Measurements from ENCODE around the gene SDK1. TPM values are rescaled to one million over a fixed set of nuclear protein-coding genes. Genes with fewer than 3 reads are reported as not detected.

SDK1 gene
- total and polyA plus RNA-seq, 4 donors, result 0.12 to 0.47 (median 0.36) TPM

- DNase-seq (ENCODE audit: low spot score), result no peak
- no peak overlapping the region for H3K4me3 ChIP-seq (ENCODE audit: low read depth in 1 of 3, low read length in 3 of 3)
- TF ChIP-seq RAD21 (IDR thresholded peaks at IDR 0.05), result no peak
- no peak for TF ChIP-seq CTCF (IDR thresholded peaks at IDR 0.05; ENCODE audit: low read depth, low read length, missing input control)
- no peak for TF ChIP-seq GABPA (IDR thresholded peaks at IDR 0.05 in 1 of 2, conservative IDR thresholded peaks at IDR 0.05 in 1 of 2)
- no peak for TF ChIP-seq FOXA1 (IDR thresholded peaks at IDR 0.05)
- TF ChIP-seq NR2F2 (IDR thresholded peaks at IDR 0.05), result no peak
- no peak for TF ChIP-seq REST (IDR thresholded peaks at IDR 0.05)
- TF ChIP-seq HNF4A (conservative IDR thresholded peaks at IDR 0.05), result no peak
- no peak for TF ChIP-seq JUND (IDR thresholded peaks at IDR 0.05)
- TF ChIP-seq EGR1 (IDR thresholded peaks at IDR 0.05; ENCODE audit: low read depth in 2 of 2), result no peak
- no peak for TF ChIP-seq YY1 (IDR thresholded peaks at IDR 0.05)
- TF ChIP-seq TAF1 (conservative IDR thresholded peaks at IDR 0.05), result no peak
- TF ChIP-seq ZBTB33 (IDR thresholded peaks at IDR 0.05), result no peak
- no peak for TF ChIP-seq MAX (IDR thresholded peaks at IDR 0.05)
- no peak for TF ChIP-seq RXRA (IDR thresholded peaks at IDR 0.05)
- no peak for TF ChIP-seq ATF3 (IDR thresholded peaks at IDR 0.05)
- H3K36me3 ChIP-seq (ENCODE audit: control insufficient read depth in 4 of 4, insufficient read depth in 3 of 4, low read depth in 1 of 4, low read length in 3 of 4), result no peaks in the 10 kb centered on the region
- no peaks in the 10 kb centered on the region for H3K9me3 ChIP-seq (ENCODE audit: control insufficient read depth in 4 of 4, low read length in 3 of 4)
- H3K4me1 ChIP-seq (ENCODE audit: control insufficient read depth in 4 of 4, insufficient read depth in 4 of 4, low read length in 3 of 4), result peaks cover 0 to 2% (median 0%) of the 10 kb centered on the region in 4 donors
- 81% methylated on average over 4 of the region's 4 CpGs for WGBS
- no peak overlapping the region for H3K27ac ChIP-seq (ENCODE audit: low read depth in 1 of 2, low read length in 2 of 2)
- no peaks in the 10 kb centered on the region for H3K27me3 ChIP-seq (ENCODE audit: control insufficient read depth in 4 of 4, insufficient read depth in 4 of 4, low read length in 3 of 4)
- no peak overlapping the region for H3K9ac ChIP-seq (ENCODE audit: low read depth in 1 of 2, low read length in 2 of 2)
Observed at GRCh38 chr7:3591219-3591618, 290.2 kb downstream of the SDK1 start.

- Histone ChIP-seq H3K9ac (ENCODE audit: low read depth in 1 of 2, low read length in 2 of 2) (no peak overlapping the region), H3K4me1 (ENCODE audit: control insufficient read depth in 4 of 4, insufficient read depth in 4 of 4, low read length in 3 of 4) (peaks cover 0 to 2% (median 0%) of the 10 kb centered on the region in 4 donors), H3K27me3 (ENCODE audit: control insufficient read depth in 4 of 4, insufficient read depth in 4 of 4, low read length in 3 of 4) (no peaks in the 10 kb centered on the region), H3K36me3 (ENCODE audit: control insufficient read depth in 4 of 4, insufficient read depth in 3 of 4, low read depth in 1 of 4, low read length in 3 of 4) (no peaks in the 10 kb centered on the region), H3K4me3 (ENCODE audit: low read depth in 1 of 3, low read length in 3 of 3) (no peak overlapping the region), H3K9me3 (ENCODE audit: control insufficient read depth in 4 of 4, low read length in 3 of 4) (no peaks in the 10 kb centered on the region), H3K27ac (ENCODE audit: low read depth in 1 of 2, low read length in 2 of 2) (no peak overlapping the region)
- TF ChIP-seq TAF1 (conservative IDR thresholded peaks at IDR 0.05), result no peak
- TF ChIP-seq HNF4A (conservative IDR thresholded peaks at IDR 0.05), result no peak
- TF ChIP-seq GABPA (IDR thresholded peaks at IDR 0.05 in 1 of 2, conservative IDR thresholded peaks at IDR 0.05 in 1 of 2), result no peak
- TF ChIP-seq RAD21 (IDR thresholded peaks at IDR 0.05), result no peak
- TF ChIP-seq NR2F2 (IDR thresholded peaks at IDR 0.05), result no peak
- no peak for TF ChIP-seq EGR1 (IDR thresholded peaks at IDR 0.05; ENCODE audit: low read depth in 2 of 2)
- no peak for TF ChIP-seq YY1 (IDR thresholded peaks at IDR 0.05)
- TF ChIP-seq ZBTB33 (IDR thresholded peaks at IDR 0.05), result no peak
- TF ChIP-seq CTCF (IDR thresholded peaks at IDR 0.05; ENCODE audit: low read depth, low read length, missing input control), result no peak
- no peak for TF ChIP-seq MAX (IDR thresholded peaks at IDR 0.05)
- TF ChIP-seq JUND (IDR thresholded peaks at IDR 0.05), result no peak
- WGBS, result 82% methylated on average over 4 of the region's 4 CpGs
- DNase-seq (ENCODE audit: low spot score), result no peak
Observed at GRCh38 chr7:3591944-3592343, 290.9 kb downstream of the SDK1 start.

All from liver (tissue), 9 donors.